Inflammatory macrophage treated with lipopolysaccharide for 1 hour (primary cell): ENCODE results near the gene SNAPC4.
A peak's percentile ranks its signal among the peaks of the same experiment; 100 is the strongest.

ENCODE experiments used
- DNase-seq, 2 donors: peaks; one replicate each; pipeline ENCODE4 v3.0.0-alpha.2; 2020 to 2022

Gene SNAPC4

GRCh38 chr9:136372006-136372405 lies 28.0 kb downstream of the SNAPC4 start:
- no peak for DNase-seq

GRCh38 chr9:136371533-136371880 lies 28.5 kb downstream of the SNAPC4 start:
- DNase-seq: no peak

GRCh38 chr9:136370687-136371532 lies 29.1 kb downstream of the SNAPC4 start:
- no peak for DNase-seq

- DNase-seq: no peak
These were observed 29.9 kb downstream of the SNAPC4 start for GRCh38 chr9:136370037-136370436.

- DNase-seq: no peak
These were observed 31.8 kb downstream of the SNAPC4 start for GRCh38 chr9:136368190-136368589.

- no peak for DNase-seq
These were observed 32.4 kb downstream of the SNAPC4 start for GRCh38 chr9:136367296-136368145.

GRCh38 chr9:136366826-136367225 lies 33.1 kb downstream of the SNAPC4 start:
- no peak for DNase-seq

- DNase-seq: peak; percentile 25 to 60
These were observed 34.2 kb downstream of the SNAPC4 start for GRCh38 chr9:136365775-136366222.

- DNase-seq: no peak
These were observed 34.8 kb downstream of the SNAPC4 start for GRCh38 chr9:136364942-136365774.

GRCh38 chr9:136363949-136364748 lies 35.8 kb downstream of the SNAPC4 start:
- DNase-seq: no peak

- peak; percentile 92 to 97 for DNase-seq
These were observed 36.6 kb downstream of the SNAPC4 start, which contains the start of gene DNLZ for GRCh38 chr9:136363106-136363948. DNLZ (minus strand) TSS chr9:136363744; CDS start chr9:136363714, 30 bp downstream.

GRCh38 chr9:136362450-136362784 lies 37.6 kb downstream of the SNAPC4 start:
- DNase-seq: no peak

- no peak for DNase-seq
These were observed 38.1 kb downstream of the SNAPC4 start for GRCh38 chr9:136361754-136362449.

GRCh38 chr9:136361047-136361753 lies 38.8 kb downstream of the SNAPC4 start:
- DNase-seq: no peak

GRCh38 chr9:136359774-136360718 lies 39.9 kb downstream of the SNAPC4 start:
- DNase-seq: no peak

- DNase-seq: no peak
These were observed 41.1 kb downstream of the SNAPC4 start for GRCh38 chr9:136358888-136359287.

GRCh38 chr9:136358016-136358415 lies 42.0 kb downstream of the SNAPC4 start:
- DNase-seq: no peak

- DNase-seq: no peak
These were observed 42.7 kb downstream of the SNAPC4 start for GRCh38 chr9:136357202-136357725.
